Lower leg skin (tissue), 4 donors: ENCODE data around the gene FPR1. TPM values are rescaled to one million over a fixed set of nuclear protein-coding genes. Genes with fewer than 3 reads are reported as not detected.

Experiments used
- DNase-seq, 2 donors: peaks; one replicate each; pipeline ENCODE4 v3.0.0-alpha.2; 2019; ENCODE audit warnings: low spot score in 2 of 2
- H3K4me3 ChIP-seq: fragments of 200-600 bp; sonication (generic); 2 replicates; pipeline ENCODE4 v1.5.1; 2017; ENCODE audit warnings: mild to moderate bottlenecking, low read depth; ENCODE audit not compliant: poor library complexity, severe bottlenecking
- POLR2A ChIP-seq, 2 donors: fragments of 450-650 bp; IDR thresholded peaks; one replicate each; pipeline ENCODE4 v1.6.1; 2016 to 2017; ENCODE audit warnings: antibody characterized with exemption in 2 of 2, mild to moderate bottlenecking in 1 of 2, moderate library complexity in 1 of 2
- WGBS, 2 donors: methylation state at CpG; one replicate each; pipeline ENCODE4 v1.1.5; 2018; 5-methylcytosine and 5-hydroxymethylcytosine counted together
- intact Hi-C: fragments of 100-400 bp; cut with DNase I; formaldehyde crosslinking; loops from one replicate; pipeline ENCODE4 v1.15.0; 2023; ENCODE audit warnings: low total_unique reads
- total RNA-seq, 4 donors: library from RNA; depleted of rRNA; stranded (reverse); fragments of >200 nt; gene quantifications; one replicate each; pipeline ENCODE4 v1.1.0, GENCODE V29; 2016
- TF ChIP-seq, protein P1 (sequence below), 3 donors: fragments of 450-650 bp; IDR thresholded peaks; one replicate each; pipeline ENCODE4 v1.5.1; 2016; ENCODE audit warnings: antibody characterized with exemption in 3 of 3, mild to moderate bottlenecking in 3 of 3, moderate library complexity in 2 of 3

The FPR1 gene
- total RNA-seq, 4 donors from 2014 or later, result 1.7 to 7.6 (median 4.1) TPM

DNA sequence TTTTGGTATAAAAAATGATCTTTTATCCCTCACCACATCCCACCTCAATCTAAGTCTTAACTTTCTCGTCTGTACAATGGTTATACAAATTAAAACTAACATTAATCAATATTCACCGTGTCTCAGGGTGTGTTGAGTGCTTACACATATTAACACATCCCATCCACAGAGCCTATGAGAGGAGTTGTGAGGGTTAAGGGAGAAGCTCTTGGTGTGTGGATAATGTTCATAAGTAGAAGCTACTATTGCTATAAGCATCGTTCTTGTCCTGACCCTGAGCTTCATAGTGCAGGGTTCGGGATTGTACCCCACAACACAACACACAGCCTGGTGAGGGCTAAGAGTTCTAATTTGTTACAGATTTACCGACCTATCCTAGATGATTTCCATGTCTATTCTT is 45.8 kb upstream of the FPR1 start:
- no peak overlapping the region for H3K4me3 ChIP-seq
- DNase-seq, result no peak
- intact Hi-C loops, result no loop called here
- WGBS, 2 donors, result 74 to 76% methylated on average over 5 of the region's 5 CpGs
- TF ChIP-seq, protein P1, sequence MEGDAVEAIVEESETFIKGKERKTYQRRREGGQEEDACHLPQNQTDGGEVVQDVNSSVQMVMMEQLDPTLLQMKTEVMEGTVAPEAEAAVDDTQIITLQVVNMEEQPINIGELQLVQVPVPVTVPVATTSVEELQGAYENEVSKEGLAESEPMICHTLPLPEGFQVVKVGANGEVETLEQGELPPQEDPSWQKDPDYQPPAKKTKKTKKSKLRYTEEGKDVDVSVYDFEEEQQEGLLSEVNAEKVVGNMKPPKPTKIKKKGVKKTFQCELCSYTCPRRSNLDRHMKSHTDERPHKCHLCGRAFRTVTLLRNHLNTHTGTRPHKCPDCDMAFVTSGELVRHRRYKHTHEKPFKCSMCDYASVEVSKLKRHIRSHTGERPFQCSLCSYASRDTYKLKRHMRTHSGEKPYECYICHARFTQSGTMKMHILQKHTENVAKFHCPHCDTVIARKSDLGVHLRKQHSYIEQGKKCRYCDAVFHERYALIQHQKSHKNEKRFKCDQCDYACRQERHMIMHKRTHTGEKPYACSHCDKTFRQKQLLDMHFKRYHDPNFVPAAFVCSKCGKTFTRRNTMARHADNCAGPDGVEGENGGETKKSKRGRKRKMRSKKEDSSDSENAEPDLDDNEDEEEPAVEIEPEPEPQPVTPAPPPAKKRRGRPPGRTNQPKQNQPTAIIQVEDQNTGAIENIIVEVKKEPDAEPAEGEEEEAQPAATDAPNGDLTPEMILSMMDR (IDR thresholded peaks at IDR 0.05), result no peak
- no peak for TF ChIP-seq POLR2A (IDR thresholded peaks at IDR 0.05)

DNA sequence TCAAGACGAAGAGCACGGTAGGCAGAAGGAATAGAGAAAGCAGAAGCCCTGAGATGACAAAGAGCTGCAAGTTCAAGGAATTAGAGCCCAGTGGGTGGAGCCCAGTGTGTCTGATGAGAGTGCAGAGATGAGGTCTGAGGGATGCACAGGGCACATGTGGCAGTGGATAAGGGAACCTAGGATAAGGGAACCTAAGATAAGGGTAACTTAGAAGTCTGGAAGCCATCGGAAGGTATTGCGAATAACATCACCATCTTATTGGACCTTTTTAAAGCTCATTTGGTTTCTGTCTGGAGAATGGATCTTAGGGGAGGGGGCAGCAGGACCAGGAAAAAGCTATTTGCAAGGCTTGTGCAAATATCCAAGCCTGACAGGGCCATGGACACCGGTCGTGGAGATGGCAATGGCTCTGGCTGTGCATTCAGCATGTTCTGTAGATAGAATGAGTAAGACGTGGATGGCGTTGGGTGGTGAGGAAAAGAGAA is 44.6 kb upstream of the FPR1 start:
- intact Hi-C loops, result no loop called here
- WGBS, 2 donors, result 80 to 82% methylated on average over 8 of the region's 8 CpGs
- TF ChIP-seq POLR2A (IDR thresholded peaks at IDR 0.05), result no peak
- TF ChIP-seq, protein P1 (IDR thresholded peaks at IDR 0.05), result no peak
- DNase-seq, result no peak
- H3K4me3 ChIP-seq, result no peak overlapping the region

DNA sequence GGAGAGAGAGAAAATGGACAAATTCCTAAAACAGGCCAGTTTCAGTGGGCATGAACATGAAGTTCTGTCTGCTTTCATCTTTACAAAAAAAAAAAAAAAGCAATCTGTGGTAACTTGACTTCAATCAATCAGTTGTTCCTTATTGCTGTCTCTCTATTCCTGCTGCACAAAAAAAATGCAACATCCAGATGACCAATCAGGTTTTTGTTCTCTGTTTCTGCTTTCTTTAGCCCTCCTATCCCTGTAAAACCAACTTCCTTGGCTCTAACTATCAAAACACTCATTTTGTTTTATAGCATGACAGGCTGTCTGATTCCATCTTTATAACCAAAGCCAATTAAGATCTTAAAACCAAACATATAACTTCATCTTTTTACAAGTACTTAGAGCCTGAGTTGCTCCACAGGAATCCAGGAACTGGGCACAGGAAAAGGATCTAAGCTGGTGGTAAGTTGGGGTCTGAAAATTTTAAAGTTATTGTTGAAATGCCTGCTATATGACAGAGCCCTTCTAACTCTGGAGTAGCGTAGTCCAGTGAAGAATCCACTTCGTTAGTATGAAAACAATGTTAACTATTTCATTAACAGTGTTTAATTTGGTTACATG is 43.3 kb upstream of the FPR1 start, which contains the start of gene FPR3:
Gene FPR3 (plus strand): TSS at position 273 of the 606 bp plus-strand sequence. CDS start 28,592 bp downstream, outside the sequence.
- WGBS, 2 donors, result 48 to 54% methylated on average over 2 of the region's 2 CpGs
- no peak within 1 kb of the TSS for H3K4me3 ChIP-seq
- intact Hi-C loops, result no loop called here
- TF ChIP-seq POLR2A (IDR thresholded peaks at IDR 0.05), result no peak
- TF ChIP-seq, protein P1 (IDR thresholded peaks at IDR 0.05), result no peak
- no peak for DNase-seq

DNA sequence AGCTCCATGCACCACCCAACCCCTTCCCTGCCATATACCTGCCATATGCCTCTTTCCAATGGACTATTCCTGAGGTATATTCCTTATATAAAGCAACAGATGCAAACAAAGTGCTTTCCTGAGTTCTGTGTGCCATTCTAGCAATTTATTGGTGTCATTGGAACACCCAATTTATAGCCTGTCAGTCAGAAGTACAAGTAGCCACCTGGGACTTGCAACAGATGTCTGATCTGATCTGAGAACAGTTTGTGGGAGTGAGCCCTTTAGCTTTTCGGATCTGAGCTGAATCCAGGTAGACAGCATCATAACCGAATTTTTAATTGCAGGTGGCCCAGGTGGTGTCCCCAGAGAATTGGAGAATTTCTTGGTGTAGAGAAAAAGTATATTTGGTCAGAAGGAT is 42.3 kb upstream of the FPR1 start:
- TF ChIP-seq, protein P1 (IDR thresholded peaks at IDR 0.05), result no peak
- no peak for TF ChIP-seq POLR2A (IDR thresholded peaks at IDR 0.05)
- intact Hi-C loops, result no loop called here
- no peak for DNase-seq
- no peak overlapping the region for H3K4me3 ChIP-seq
- WGBS, 2 donors, result 74 to 88% methylated on average over 2 of the region's 2 CpGs

DNA sequence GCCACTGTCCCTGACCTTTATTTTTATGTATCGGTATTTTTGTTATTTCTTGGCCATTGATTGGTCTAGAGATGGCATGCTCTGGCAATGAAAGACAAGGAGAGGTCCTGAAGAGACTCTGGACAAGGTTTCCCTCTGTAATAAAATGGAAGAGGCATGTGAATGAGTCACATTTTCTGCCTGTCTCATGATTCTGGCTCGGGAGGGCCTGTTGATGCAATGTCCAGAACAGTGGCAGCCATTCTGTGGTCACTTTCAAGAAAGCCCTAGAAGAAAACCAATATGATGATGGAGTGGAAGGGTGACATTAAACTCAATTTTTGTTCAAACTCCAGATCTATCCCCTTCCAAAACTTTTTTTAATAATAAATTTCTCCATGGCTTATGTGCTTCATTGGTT is 41.3 kb upstream of the FPR1 start:
- 67 to 73% methylated on average over 2 of the region's 2 CpGs for WGBS, 2 donors
- DNase-seq, result no peak
- intact Hi-C loops, result no loop called here
- no peak overlapping the region for H3K4me3 ChIP-seq
- no peak for TF ChIP-seq POLR2A (IDR thresholded peaks at IDR 0.05)
- TF ChIP-seq, protein P1 (IDR thresholded peaks at IDR 0.05), result no peak
